Effector memory CD8-positive, alpha-beta T cell (primary cell): ENCODE data around the gene CLRN2.
"Not testable (repeated sequence)": the region's sequence is repeated elsewhere in the genome, so short reads cannot be mapped to it uniquely, and the experiment has no call there.

Experiments
- ATAC-seq: fragments of 150-1000 bp; cut with Tn5 transposase; replicated peaks from 2 replicates; pipeline ENCODE4 v1.10.0; 2021; ENCODE audit warnings: mild to moderate bottlenecking, moderate library complexity
- DNase-seq, 3 experiments: peaks; one replicate each; pipeline ENCODE4 v3.0.0; 2021
- H3K27ac Mint-ChIP-seq, 2 donors: one replicate each; pipeline ENCODE4 v1.8.0; 2022; ENCODE audit warnings: mild to moderate bottlenecking in 2 of 2, mixed read lengths in 2 of 2, moderate library complexity in 2 of 2
- H3K27me3 Mint-ChIP-seq, 2 donors: one replicate each; pipeline ENCODE4 v1.8.0; 2022; ENCODE audit warnings: mixed read lengths in 2 of 2
- H3K36me3 Mint-ChIP-seq: one replicate; pipeline ENCODE4 v1.8.0; 2022; ENCODE audit warnings: mild to moderate bottlenecking, moderate library complexity, mixed read lengths; ENCODE audit not compliant: insufficient read depth
- H3K4me1 Mint-ChIP-seq, 2 donors: one replicate each; pipeline ENCODE4 v1.8.0; 2022; ENCODE audit warnings: low read depth in 2 of 2, mixed read lengths in 2 of 2
- H3K4me3 Mint-ChIP-seq, 2 donors: one replicate each; pipeline ENCODE4 v1.8.0; 2022; ENCODE audit warnings: mild to moderate bottlenecking in 2 of 2, mixed read lengths in 2 of 2, moderate library complexity in 2 of 2
- H3K9me3 Mint-ChIP-seq, 2 donors: one replicate each; pipeline ENCODE4 v1.8.0; 2022; ENCODE audit warnings: mixed read lengths in 2 of 2

CLRN2 gene

GRCh38 chr4:17537060-17537459 is 22.1 kb downstream of the CLRN2 start:
- not testable (repeated sequence) for H3K4me3 Mint-ChIP-seq, H3K27ac Mint-ChIP-seq, H3K36me3 Mint-ChIP-seq, ATAC-seq, DNase-seq, H3K9me3 Mint-ChIP-seq, H3K4me1 Mint-ChIP-seq
- peaks cover 16% of the 10 kb centered on the region in 2 donors for H3K27me3 Mint-ChIP-seq

DNA sequence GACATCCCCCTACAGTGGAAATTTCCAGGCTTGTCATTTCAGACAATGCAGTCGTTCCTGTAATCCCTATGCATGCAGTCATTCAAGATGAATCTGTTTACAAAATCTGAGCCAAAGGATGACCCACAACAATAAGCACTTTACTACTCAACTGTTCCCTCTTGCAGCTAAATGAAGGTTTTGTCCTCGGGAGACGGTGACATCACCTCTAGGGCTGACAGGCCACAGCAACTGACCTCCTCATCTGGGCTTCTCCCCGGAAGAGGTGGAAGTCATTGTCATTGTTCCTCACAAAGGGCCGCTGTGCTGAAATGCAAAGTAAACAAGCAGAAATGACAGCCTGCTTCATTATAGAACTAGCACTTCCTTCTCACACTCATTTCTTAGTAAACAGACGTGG is 29.2 kb downstream of the CLRN2 start:
- H3K36me3 Mint-ChIP-seq, result no peaks in the 10 kb centered on the region
- H3K27ac Mint-ChIP-seq, result no peak overlapping the region
- ATAC-seq (no peak), DNase-seq (no peak)
- H3K27me3 Mint-ChIP-seq, result peaks cover 36% of the 10 kb centered on the region in 2 donors
- H3K4me3 Mint-ChIP-seq, result no peak overlapping the region
- no peaks in the 10 kb centered on the region for H3K9me3 Mint-ChIP-seq
- H3K4me1 Mint-ChIP-seq, result peaks cover 0 to 4% of the 10 kb centered on the region in 2 donors

DNA sequence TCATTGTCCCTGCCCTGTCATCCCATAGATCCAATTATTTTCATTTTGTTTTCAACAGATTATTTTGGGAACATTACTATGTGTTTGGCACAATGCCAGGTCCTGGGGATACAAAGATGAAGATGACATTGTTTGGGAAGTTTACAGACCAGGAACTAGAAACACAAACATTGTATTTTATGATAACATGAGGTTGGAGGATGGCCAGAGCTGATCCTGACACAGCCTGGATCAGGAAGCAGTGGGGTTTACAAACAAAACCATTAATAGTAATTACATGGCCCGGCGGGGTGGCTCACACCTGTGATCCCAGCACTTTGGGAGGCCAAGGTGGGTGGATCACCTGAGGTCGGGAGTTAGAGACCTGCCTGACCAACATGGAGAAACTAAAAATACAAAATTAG is 29.9 kb downstream of the CLRN2 start:
- no peak overlapping the region for H3K27ac Mint-ChIP-seq
- no peak overlapping the region for H3K4me3 Mint-ChIP-seq
- H3K9me3 Mint-ChIP-seq, result no peaks in the 10 kb centered on the region
- H3K4me1 Mint-ChIP-seq, result peaks cover 3 to 6% of the 10 kb centered on the region in 2 donors
- no peak for ATAC-seq
- peaks cover 34 to 36% of the 10 kb centered on the region in 2 donors for H3K27me3 Mint-ChIP-seq
- no peak for DNase-seq
- no peaks in the 10 kb centered on the region for H3K36me3 Mint-ChIP-seq

GRCh38 chr4:17545374-17546140 is 30.6 kb downstream of the CLRN2 start:
- no peak overlapping the region for H3K27ac Mint-ChIP-seq
- H3K36me3 Mint-ChIP-seq, result no peaks in the 10 kb centered on the region
- no peak for DNase-seq
- peaks cover 27 to 30% of the 10 kb centered on the region in 2 donors for H3K27me3 Mint-ChIP-seq
- ATAC-seq, result no peak
- H3K4me3 Mint-ChIP-seq, result no peak overlapping the region
- no peaks in the 10 kb centered on the region for H3K9me3 Mint-ChIP-seq
- H3K4me1 Mint-ChIP-seq, result peaks cover 3 to 6% of the 10 kb centered on the region in 2 donors

DNA sequence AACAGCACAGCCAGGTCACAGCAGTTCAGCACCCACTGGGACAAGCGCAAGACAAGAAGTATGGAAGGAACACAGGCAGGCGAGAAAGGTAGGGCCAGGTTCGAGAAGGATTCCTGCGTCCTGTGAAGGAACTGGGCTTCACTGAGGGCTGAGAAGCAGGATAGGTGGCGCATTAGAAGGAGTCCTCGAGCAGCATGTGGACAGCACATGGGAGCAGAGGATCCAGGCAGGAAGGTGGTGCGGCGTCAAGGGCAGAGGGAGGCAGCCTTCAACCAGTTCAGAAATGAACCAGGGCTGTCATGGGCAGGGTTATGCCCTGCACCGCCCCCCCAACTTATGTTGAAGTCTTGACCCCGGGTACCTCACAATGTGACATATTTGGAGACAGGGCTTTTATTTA is 31.3 kb downstream of the CLRN2 start:
- H3K4me1 Mint-ChIP-seq, result peaks cover 3 to 6% of the 10 kb centered on the region in 2 donors
- no peak overlapping the region for H3K4me3 Mint-ChIP-seq
- ATAC-seq (no peak), DNase-seq (no peak)
- peaks cover 24 to 27% of the 10 kb centered on the region in 2 donors for H3K27me3 Mint-ChIP-seq
- no peak overlapping the region for H3K27ac Mint-ChIP-seq
- H3K36me3 Mint-ChIP-seq, result no peaks in the 10 kb centered on the region
- no peaks in the 10 kb centered on the region for H3K9me3 Mint-ChIP-seq

DNA sequence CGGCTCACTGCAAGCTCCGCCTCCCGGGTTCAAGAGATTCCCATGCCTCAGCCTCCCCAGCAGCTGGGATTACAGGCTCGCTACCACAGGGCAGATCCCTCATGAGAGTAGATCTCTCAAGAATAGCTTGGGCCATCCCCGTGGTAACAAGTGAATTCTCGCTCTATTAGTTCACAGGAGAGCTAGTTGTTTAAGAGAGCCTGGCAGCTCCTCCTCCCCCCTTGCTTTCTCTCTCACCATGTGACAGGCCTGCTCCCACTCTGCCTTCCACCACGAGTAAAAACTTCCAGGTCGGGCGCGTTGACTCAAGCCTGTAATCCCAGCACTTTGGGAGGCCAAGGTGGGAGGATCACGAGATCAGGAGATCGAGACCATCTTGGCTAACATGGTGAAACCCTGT is 31.7 kb downstream of the CLRN2 start:
- DNase-seq (no peak), ATAC-seq (no peak)
- Mint-ChIP-seq H3K27me3 (peaks cover 24% of the 10 kb centered on the region in 2 donors), H3K4me1 (peaks cover 3 to 6% of the 10 kb centered on the region in 2 donors), H3K27ac (no peak overlapping the region), H3K36me3 (no peaks in the 10 kb centered on the region), H3K4me3 (no peak overlapping the region), H3K9me3 (no peaks in the 10 kb centered on the region)

GRCh38 chr4:17550549-17550948 is 35.6 kb downstream of the CLRN2 start:
- ATAC-seq, result no peak
- Mint-ChIP-seq H3K9me3 (no peaks in the 10 kb centered on the region), H3K27me3 (peaks cover 9 to 22% of the 10 kb centered on the region in 2 donors), H3K4me3 (no peak overlapping the region), H3K36me3 (no peaks in the 10 kb centered on the region), H3K27ac (no peak overlapping the region), H3K4me1 (peaks cover 3 to 10% of the 10 kb centered on the region in 2 donors)
- no peak for DNase-seq

- ATAC-seq, result no peak
- H3K4me3 Mint-ChIP-seq, result no peak overlapping the region
- H3K4me1 Mint-ChIP-seq, result peaks cover 3 to 10% of the 10 kb centered on the region in 2 donors
- no peak for DNase-seq
- no peak overlapping the region for H3K27ac Mint-ChIP-seq
- H3K27me3 Mint-ChIP-seq, result peaks cover 21 to 25% of the 10 kb centered on the region in 2 donors
- no peaks in the 10 kb centered on the region for H3K9me3 Mint-ChIP-seq
- no peaks in the 10 kb centered on the region for H3K36me3 Mint-ChIP-seq
Measured at GRCh38 chr4:17552427-17552826, 37.5 kb downstream of the CLRN2 start.

DNA sequence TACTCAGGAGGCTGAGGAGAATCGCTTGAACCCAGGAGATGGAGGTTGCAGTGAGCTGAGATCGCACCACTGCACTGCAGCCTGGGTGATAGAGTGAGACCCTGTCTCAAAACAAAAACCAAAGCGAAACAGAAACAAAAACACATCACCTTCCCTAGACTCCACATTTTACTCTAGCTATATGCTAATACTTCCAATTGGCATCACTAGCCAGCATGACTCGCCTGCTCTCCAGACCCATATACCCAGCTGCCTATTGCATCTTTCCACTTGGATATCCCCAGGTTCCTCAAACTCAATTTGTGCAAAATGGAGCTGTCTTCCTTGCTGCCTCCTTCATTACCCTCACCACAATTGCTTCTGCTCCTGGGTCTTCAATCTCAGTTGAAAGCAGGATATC is 39.6 kb downstream of the CLRN2 start:
- H3K4me3 Mint-ChIP-seq, result no peak overlapping the region
- DNase-seq, result no peak
- peaks cover 0 to 4% of the 10 kb centered on the region in 2 donors for H3K4me1 Mint-ChIP-seq
- H3K36me3 Mint-ChIP-seq, result no peaks in the 10 kb centered on the region
- no peak overlapping the region for H3K27ac Mint-ChIP-seq
- H3K9me3 Mint-ChIP-seq, result no peaks in the 10 kb centered on the region
- no peak for ATAC-seq
- peaks cover 21 to 25% of the 10 kb centered on the region in 2 donors for H3K27me3 Mint-ChIP-seq

DNA sequence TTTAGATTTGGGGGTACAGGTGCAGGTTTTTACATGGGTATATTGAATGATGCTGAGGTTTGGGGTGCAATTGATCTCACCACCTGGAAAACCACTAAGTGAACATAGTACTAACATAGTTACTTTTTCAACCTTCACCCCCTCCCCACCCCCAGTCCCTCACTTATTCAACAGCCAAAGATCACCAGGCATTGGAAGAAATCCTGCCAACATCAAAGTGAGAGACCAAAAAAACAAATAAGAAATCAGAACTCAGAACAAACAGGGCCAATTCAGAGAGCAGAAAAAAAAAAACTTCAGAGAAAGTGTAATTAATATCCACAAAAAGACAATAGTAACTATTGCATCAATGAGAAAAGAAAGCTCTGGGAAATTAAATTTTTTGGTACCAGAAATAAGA is 41.5 kb downstream of the CLRN2 start:
- Mint-ChIP-seq H3K4me1 (peaks cover 0 to 4% of the 10 kb centered on the region in 2 donors), H3K9me3 (no peaks in the 10 kb centered on the region), H3K36me3 (no peaks in the 10 kb centered on the region), H3K27me3 (peaks cover 21 to 25% of the 10 kb centered on the region in 2 donors), H3K27ac (no peak overlapping the region), H3K4me3 (no peak overlapping the region)
- no peak for DNase-seq
- ATAC-seq, result no peak

- Mint-ChIP-seq H3K27ac (no peak overlapping the region), H3K36me3 (no peaks in the 10 kb centered on the region), H3K4me1 (peaks cover 0 to 4% of the 10 kb centered on the region in 2 donors), H3K4me3 (no peak overlapping the region), H3K9me3 (no peaks in the 10 kb centered on the region), H3K27me3 (peaks cover 21 to 25% of the 10 kb centered on the region in 2 donors)
- DNase-seq (no peak), ATAC-seq (no peak)
Measured at GRCh38 chr4:17557880-17558279, 42.9 kb downstream of the CLRN2 start.

- no peak for DNase-seq
- Mint-ChIP-seq H3K4me3 (no peak overlapping the region), H3K9me3 (no peaks in the 10 kb centered on the region), H3K27ac (no peak overlapping the region), H3K27me3 (peaks cover 21 to 25% of the 10 kb centered on the region in 2 donors), H3K4me1 (peaks cover 0 to 4% of the 10 kb centered on the region in 2 donors), H3K36me3 (no peaks in the 10 kb centered on the region)
- ATAC-seq, result no peak
Measured at GRCh38 chr4:17558941-17559708, 44.2 kb downstream of the CLRN2 start.

- H3K4me3 Mint-ChIP-seq, result no peak overlapping the region
- H3K27me3 Mint-ChIP-seq, result peaks cover 19 to 20% of the 10 kb centered on the region in 2 donors
- DNase-seq (no peak), ATAC-seq (no peak)
- H3K4me1 Mint-ChIP-seq, result peaks cover 0 to 3% of the 10 kb centered on the region in 2 donors
- no peak overlapping the region for H3K27ac Mint-ChIP-seq
- no peaks in the 10 kb centered on the region for H3K9me3 Mint-ChIP-seq
- no peaks in the 10 kb centered on the region for H3K36me3 Mint-ChIP-seq
Measured at GRCh38 chr4:17559709-17560048, 44.7 kb downstream of the CLRN2 start.
